ENCODE data around the gene PRDM5. TPM values are rescaled to one million over a fixed set of nuclear protein-coding genes. Genes with fewer than 3 reads are reported as not detected.

PRDM5 gene
- total and polyA plus RNA-seq, 2 donors (not counting 3 experiments of a cell fraction or from before 2014, with no cell fraction given), result 2.2 to 8.1 TPM

DNA sequence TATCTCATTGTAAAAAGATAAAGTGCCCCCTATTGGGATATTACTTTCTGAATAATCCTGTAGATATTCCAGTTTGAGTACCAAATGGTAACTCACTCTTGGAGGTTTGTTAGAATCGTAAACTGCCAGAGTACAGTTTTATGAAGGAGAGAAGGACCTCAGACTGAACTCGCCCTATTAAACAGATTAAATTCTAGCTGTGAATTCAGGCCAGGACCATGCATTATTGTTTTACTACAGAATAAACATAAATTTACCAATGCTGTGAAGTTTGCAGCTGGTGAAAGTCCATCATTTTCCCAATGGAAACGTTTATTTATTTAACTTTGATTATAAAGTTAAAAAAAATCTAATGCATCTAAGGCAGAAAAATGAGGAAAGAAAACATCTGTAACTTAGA lies 20.2 kb upstream of the PRDM5 start:
- no peak overlapping the region for H2AFZ ChIP-seq (ENCODE audit: low read depth, low read length)
- H3K36me3 ChIP-seq (ENCODE audit: control insufficient read depth in 2 of 2, extremely low read depth in 1 of 2, insufficient read depth in 2 of 2, low read length in 2 of 2), result no peaks in the 10 kb centered on the region
- no peak overlapping the region for H3K4me2 ChIP-seq (ENCODE audit: insufficient read depth, low read length)
- H3K27me3 ChIP-seq (ENCODE audit: control insufficient read depth in 2 of 2, insufficient read depth in 2 of 2, low read length in 2 of 2), result no peaks in the 10 kb centered on the region
- dilution Hi-C loops (cut with MboI; ENCODE audit: extremely low pct_ligation_motif_present, low sequenced_read_pairs), result no loop called here
- no TSS peak for BruUV-seq (replicated peaks)
- FAIRE-seq (no peak), DNase-seq (ENCODE audit: low read depth, low spot score) (no peak)
- CTCF ChIA-PET, result no interaction called here
- H3K4me1 ChIP-seq (ENCODE audit: control insufficient read depth, extremely low read depth, insufficient read depth, low read length), result no peaks in the 10 kb centered on the region
- TF ChIP-seq POLR2AphosphoS5 (IDR thresholded peaks at IDR 0.05; ENCODE audit: insufficient read depth, low read depth, low read length) (no peak), EZH2 (IDR thresholded peaks at IDR 0.05; ENCODE audit: borderline replicate concordance, low read depth, low read length, severe bottlenecking) (no peak), JUN (IDR thresholded peaks at IDR 0.05; ENCODE audit: borderline replicate concordance, insufficient read depth, insufficient read length, low read depth) (no peak), FOS (IDR thresholded peaks at IDR 0.05; ENCODE audit: borderline replicate concordance, insufficient read depth, low read length) (no peak), GATA2 (IDR thresholded peaks at IDR 0.05; ENCODE audit: insufficient read depth, insufficient read length, low read depth, low read length) (no peak), POLR2A (IDR thresholded peaks at IDR 0.05; ENCODE audit: low read depth, low read length) (no peak), MYC (IDR thresholded peaks at IDR 0.05; ENCODE audit: low read depth, low read length) (no peak)
- TF ChIP-seq, protein P1, sequence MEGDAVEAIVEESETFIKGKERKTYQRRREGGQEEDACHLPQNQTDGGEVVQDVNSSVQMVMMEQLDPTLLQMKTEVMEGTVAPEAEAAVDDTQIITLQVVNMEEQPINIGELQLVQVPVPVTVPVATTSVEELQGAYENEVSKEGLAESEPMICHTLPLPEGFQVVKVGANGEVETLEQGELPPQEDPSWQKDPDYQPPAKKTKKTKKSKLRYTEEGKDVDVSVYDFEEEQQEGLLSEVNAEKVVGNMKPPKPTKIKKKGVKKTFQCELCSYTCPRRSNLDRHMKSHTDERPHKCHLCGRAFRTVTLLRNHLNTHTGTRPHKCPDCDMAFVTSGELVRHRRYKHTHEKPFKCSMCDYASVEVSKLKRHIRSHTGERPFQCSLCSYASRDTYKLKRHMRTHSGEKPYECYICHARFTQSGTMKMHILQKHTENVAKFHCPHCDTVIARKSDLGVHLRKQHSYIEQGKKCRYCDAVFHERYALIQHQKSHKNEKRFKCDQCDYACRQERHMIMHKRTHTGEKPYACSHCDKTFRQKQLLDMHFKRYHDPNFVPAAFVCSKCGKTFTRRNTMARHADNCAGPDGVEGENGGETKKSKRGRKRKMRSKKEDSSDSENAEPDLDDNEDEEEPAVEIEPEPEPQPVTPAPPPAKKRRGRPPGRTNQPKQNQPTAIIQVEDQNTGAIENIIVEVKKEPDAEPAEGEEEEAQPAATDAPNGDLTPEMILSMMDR (IDR thresholded peaks at IDR 0.05; ENCODE audit: extremely low read depth in 1 of 2, insufficient read depth in 1 of 2, low read depth in 1 of 2, low read length in 2 of 2), result no peak
- TF ChIP-seq, protein P2, sequence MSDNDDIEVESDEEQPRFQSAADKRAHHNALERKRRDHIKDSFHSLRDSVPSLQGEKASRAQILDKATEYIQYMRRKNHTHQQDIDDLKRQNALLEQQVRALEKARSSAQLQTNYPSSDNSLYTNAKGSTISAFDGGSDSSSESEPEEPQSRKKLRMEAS (IDR thresholded peaks at IDR 0.05; ENCODE audit: insufficient read depth, insufficient read length), result no peak
- H3K9ac ChIP-seq (replicated peaks; ENCODE audit: extremely low read depth, insufficient read depth, low read length), result no peak overlapping the region
- H3K4me3 ChIP-seq (replicated peaks in 1 of 3; ENCODE audit: insufficient read depth in 1 of 3, low read depth in 1 of 3, low read length in 3 of 3), result no peak overlapping the region
- no peaks in the 10 kb centered on the region for H3K9me1 ChIP-seq (replicated peaks; ENCODE audit: control insufficient read depth, extremely low read depth, insufficient read depth, low read length)
- intact Hi-C loops (cut with micrococcal nuclease), result no loop called here
- H3K27ac ChIP-seq (ENCODE audit: insufficient read depth, low read depth, low read length), result no peak overlapping the region
- H4K20me1 ChIP-seq (replicated peaks; ENCODE audit: control insufficient read depth, extremely low read depth, insufficient read depth, low read length), result no peaks in the 10 kb centered on the region
- H3K79me2 ChIP-seq (ENCODE audit: control insufficient read depth, insufficient read depth, low read length), result no peaks in the 10 kb centered on the region
- no peaks in the 10 kb centered on the region for H3K9me3 ChIP-seq (replicated peaks; ENCODE audit: control insufficient read depth, insufficient read depth, low read length)
- POLR2A ChIA-PET, result no interaction called here

Data from endothelial cell of umbilical vein (primary cell).